GM18508 (cell line): ENCODE data around the gene GREM1.

Experiments used
- ATAC-seq: cut with Tn5 transposase; IDR thresholded peaks from one replicate; pipeline ENCODE4 v1.9.1; 2021; ENCODE audit warnings: moderate number of reproducible peaks; ENCODE audit not compliant: insufficient read depth, unreplicated experiment

The GREM1 gene

DNA sequence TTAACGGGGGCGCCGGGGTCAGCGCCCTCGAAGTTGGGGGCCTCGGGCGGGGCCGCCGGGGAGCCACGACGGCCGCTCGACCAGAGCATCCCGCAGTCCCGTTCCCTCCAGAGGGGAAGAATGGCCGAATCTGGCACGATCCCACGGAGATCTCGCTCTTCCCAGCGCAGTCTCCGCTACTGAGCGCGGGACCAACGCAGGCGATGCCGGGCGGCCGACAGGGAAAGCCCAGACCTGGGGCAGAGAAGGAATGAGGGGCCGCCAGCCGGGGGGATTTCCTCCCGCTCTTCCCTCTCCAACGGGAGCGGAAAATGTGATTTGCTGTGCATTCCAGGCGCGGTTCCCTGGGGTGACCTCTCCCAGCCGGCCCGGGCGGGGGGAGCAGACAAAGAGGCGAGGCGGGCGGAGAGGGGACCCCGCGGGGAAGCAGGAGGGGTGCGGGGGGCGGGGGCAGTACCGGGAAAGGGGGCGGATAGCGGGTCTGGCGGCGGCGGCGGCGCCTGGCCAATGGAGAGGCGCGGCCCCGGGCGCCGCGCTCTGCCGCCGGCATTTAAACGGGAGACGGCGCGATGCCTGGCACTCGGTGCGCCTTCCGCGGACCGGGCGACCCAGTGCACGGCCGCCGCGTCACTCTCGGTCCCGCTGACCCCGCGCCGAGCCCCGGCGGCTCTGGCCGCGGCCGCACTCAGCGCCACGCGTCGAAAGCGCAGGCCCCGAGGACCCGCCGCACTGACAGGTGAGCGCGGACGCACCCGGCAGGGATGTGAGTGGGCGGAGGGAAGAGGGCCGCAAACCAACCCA is at the start of gene GREM1:
TSS of gene GREM1 (plus strand) at position 579 of the 801 bp plus-strand sequence. CDS start 12,687 bp downstream, outside the sequence.
- ATAC-seq = no peak

DNA sequence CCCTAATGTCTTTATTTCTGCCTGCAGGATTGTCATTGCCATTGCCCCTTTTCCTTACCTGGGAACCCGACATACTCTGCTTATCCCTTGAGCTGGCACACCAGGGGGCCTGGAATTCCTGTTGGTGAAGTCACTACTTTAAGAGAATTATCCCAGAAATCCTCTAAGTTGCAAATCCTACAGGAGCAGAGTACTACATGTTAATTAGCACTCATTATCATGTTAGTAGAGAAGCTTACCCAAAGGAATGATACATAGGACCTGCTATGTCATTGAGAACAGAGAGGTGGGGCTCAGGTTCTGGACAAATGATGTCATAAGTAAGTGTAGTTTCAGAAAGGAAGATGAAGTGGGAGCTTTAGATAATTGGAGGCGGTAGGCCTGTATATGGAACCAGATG is 48.9 kb upstream of the GREM1 start:
- no peak for ATAC-seq

DNA sequence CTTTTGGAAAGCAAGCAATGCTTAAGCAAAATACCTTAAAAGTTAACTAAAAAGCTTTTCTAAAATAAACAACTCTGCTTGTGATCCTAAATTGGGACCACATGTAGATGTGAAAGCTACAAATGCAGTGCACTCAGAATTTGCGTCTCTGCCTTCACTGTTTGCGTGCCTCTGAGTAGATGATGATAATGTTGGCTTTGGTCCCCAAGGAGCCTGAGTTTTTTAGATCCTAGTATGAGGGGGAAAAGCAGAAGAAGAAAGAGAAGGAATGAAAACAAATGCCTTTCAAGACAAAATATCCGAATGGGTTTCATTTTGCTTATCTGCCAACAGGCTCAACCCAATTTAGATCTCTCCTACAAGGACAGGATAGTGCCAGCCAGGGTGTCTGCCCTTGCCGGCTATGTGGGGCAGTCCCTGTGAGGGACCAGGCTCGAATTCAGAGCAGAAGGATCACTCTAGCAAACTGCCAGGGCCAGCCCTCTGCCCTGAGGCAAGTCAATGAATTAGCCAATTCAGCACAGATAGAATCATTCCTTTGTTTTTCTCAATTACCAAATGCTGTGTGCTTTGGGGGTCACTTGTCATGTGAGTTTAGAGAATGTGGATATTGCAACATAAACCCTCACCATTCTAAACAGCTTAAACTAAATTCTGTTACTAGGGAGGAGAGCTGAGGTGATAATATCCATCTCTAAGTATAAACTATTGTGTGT is 47.8 kb upstream of the GREM1 start:
- no peak for ATAC-seq

DNA sequence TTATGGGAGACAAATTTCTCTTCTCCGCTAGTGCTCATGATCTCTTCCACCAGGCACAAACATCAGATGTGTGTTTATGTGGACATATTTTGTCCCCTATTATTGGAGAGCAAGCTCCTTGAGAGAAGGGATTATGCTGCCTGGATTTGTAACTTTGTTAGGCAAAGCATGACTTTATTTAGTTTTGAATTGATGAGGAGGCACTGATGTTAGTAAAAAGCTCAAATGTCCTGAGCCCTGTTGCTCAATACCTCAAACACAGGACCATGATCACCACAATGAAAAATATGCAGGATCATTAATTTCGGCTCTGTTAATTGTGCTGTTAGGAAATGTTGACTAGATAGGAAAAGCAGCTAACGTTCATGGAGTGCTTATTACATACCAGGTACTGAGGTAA is 47.2 kb upstream of the GREM1 start:
- no peak for ATAC-seq

DNA sequence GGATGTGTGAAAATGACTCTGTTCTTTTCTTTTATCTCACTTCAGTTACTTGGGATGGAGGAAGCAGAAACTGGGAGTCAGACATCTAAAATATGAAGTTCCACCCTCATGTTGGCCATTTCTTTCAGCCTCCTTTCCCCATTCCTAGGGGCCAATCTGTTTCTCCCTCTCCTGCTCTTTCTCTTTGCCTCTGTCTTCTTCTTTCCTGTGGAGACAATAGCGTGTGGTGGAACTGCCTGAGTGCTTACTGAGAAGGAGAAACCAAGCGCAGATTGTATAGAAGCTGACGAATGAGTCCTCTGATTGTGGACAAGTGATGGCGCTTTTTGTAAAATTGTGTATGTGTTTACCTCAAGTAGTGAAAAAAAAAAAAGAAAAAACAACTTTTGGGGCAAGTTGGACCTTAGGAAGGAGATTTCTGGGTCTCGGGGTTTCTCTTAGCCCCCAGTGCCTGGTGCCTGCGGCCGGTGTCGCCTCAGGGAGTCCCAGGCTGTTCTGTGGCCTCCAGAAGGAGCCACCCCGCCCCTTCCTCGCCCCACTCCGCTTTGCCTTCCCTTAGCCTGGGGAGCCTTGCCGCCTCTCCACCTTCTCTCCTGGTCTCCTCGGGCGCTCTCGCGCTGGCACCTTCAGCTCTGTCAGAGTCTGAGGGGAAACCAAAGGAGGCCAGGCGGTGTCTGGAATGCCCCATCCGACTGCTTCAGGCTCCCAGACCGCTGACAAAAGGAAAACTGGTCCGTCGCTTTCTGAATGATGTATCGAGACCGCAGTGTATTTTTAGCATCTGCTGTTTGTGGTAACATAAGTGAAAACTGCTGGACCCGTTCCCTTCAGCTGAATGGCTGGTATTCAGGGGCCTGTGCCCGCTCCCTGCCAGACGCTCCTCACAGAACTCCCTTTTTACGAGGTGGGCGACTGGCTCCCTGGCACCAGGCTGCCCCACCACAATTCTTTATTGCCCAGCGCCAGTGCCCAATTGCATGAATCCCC is 46.2 kb upstream of the GREM1 start:
- ATAC-seq = no peak

DNA sequence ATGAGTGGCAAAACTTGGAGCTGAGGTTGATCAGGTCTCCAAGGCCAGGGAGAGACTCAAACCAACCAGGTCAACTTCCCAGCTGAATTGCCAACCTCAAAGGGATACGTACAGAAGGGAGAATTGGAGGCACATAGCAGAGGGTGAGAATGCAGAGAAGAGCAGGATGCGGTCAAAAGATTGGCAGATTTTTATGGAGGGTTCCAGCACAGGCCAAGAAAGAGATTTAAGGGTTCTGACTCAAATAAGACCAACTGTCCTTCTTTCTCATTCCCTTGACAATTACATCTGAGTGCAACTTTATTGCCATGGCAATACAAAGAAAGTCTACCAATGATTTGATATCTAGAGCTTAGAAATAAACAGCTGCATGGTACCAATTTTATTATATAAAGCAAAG is 43.1 kb upstream of the GREM1 start:
- ATAC-seq = no peak

DNA sequence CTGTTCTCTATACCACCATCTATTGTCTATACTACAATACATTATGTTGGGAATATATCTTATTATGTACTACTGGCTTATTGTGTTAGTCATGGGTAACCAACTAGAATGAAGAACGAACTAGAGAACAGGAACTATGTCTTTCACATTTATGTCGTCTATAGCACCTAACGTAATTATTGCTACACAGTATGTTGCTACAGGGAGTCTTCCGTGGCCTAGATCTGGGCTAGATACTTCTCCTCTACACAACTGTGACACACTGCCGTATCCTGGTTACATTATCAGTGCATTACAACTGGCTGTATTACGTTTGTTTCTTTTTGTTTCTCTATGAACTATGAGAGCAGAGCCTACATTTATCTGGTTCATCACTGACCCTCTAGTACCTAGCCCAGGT is 42.3 kb upstream of the GREM1 start:
- no peak for ATAC-seq

DNA sequence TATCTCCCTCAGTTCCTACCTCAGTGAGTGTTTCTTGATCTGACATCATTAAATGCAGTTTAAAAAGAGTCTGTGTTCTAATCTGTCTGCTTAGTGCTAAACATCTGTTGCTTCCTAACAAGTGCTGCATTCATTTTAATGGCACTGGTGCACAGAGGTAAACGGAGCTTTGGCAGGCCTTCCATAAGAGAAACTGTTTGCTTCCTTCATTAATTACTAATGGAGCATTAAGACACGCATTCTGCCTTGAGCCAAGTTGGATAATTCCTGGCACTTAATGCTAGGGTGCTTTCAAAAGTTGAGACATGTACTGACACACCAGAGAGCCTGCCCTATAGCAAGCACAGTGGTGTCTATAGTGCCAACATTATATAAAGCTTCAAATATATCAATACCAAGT is 41.6 kb upstream of the GREM1 start:
- ATAC-seq = no peak

DNA sequence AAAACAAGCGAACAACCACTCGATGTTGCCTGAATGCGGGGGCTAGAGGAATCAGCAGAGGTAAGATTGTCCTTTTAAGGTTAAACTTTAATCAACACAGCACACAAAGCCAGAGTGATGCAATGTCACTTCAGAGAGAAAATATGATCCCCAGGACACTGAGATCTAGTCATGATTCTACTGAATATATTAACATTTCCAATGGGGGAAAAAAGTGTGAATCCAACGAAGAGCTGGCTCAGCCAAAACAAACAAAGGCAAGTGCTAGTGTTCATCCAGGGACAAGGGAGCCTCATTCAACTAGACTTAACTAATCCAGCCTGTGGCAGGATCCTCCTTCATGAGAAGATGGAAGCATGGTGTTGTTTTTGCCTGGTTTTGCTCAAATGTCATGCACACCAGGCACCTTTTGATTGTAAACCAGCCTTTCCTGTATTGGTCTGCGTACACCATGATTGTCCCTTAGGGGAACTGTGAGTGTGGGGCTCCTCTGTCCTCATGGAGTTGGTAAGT is 40.5 kb upstream of the GREM1 start:
- no peak for ATAC-seq

DNA sequence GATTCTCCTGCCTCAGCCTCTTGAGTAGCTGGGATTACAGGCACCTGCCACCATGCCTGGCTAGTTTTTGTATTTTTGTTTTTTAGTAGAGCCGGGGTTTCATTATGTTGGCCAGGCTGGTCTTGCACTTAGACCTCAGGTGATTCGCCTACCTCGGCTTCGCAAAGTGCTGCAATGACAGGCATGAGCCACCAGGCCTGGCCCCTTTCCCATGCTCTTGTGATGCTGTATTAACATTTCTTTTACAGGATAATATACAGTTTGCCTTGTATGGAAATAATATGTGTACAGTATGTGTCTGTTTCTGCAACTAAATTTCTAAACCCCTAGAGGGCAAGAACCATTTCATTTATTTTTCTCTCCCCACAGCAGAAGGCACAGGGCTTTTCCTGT is 38.5 kb upstream of the GREM1 start:
- ATAC-seq = no peak

DNA sequence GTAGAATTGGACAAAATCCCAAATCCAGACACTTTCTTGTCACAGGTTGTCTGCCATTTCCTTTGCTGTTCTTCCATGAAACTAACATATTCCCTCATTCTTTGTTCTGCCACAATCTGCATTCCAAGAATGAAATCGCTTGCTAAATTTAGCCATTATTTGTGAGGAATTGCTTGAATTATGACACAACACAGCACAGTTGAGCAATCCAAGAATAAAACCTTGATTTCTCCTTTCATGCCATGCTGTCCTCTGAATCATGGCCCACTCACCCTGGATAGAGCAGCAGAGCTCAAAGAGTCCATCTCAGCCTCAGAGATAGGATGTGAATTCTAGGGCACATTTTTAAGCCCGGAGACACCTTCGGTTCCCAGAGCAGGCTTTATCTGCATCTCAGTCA is 35.2 kb upstream of the GREM1 start:
- no peak for ATAC-seq

DNA sequence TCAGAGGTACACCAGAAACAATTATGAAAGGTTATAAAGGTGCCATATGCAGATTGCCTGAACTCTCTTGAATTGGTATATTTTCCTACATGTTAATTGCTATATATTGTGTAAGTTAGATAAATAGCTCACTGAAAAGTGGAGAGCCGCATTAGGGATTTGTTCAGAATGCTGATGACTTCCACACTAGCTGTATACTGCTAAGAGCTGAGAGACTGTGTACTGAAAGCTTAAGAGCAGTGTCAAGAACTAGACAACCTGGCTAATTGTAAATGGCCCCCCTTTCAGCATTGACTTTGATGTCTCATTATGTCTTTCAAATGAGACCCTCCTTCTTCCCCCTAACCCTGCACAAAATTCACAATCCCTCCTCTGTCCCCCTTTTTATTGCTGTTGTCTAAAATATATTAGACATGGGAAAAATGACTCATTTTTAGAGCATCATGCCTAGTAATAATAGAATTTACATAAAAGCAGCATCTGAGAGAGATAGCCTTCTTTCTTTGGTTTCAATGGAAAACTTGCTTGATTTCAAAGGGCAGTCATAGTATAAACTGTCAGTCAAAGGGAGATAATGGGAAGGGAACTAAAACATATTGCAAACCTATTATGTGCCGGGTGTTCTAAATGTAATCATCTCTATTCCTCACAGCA is 34.7 kb upstream of the GREM1 start:
- no peak for ATAC-seq

DNA sequence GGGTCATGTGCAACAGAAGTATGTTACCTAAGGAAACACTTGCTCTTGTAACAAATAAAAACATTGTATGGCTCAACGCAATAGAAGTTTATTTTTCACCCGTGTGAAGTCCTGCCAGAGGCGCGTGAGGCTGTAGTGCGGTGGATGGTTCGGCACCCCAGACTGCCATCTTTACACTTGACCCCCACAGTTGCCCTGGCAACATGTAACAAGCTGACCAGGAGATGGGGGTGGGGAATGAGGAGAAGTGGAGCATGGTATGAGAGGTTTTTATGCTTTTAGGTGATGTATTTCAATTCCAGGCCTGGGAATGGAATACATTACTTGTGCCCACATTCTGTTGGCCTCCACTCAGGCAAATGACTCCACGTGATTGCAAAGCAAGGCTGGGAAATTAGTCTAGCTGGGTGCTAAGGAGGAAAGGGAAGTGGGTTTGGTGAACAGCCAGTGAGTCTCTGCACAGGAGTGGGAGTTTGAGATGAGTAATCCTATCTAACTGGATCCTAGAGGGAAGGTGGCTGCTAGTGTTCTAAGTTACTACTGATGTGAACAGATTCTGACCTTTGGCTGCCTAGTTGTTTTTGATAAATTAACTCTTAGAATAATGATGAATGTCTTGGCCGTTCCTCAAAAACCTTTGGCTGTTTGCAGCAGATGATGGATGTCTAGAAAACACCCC is 33.8 kb upstream of the GREM1 start:
- ATAC-seq = no peak

DNA sequence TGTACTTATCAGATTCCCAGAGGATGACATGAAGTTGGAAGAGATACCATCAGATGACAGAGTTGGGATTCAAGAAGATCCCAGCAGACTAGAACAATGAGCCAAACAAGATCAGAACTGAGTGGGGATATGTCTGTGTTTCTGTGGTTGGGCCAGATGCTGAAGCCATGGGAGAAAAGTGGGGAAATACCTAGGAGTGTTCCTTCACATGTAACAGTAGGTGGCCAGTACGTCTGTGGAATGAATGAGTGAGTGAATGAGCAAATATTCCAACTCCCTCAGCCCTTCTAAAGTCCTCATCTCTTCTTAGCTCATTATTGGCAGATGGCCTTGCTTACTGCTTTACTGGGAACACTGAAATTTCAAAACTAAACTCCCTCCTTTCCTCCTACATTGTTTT is 32.2 kb upstream of the GREM1 start:
- no peak for ATAC-seq

DNA sequence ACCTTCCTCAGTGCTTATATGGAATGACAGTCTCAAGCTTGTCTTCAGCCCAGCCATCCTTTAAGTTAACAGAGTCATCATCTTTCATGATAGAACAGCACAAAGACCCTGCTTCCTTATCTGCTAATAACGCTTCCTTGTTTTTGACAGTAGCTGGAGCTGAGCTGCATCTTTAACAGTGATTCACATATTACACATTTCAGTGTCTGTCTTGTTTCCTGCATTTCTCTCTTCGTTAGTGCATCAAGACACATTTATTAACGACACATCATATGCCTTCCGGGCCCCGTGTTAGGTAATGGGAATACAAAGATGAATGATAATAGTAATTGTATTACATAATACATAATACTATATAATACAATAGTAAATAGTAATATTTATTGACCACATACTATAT is 30.2 kb upstream of the GREM1 start:
- ATAC-seq = no peak

DNA sequence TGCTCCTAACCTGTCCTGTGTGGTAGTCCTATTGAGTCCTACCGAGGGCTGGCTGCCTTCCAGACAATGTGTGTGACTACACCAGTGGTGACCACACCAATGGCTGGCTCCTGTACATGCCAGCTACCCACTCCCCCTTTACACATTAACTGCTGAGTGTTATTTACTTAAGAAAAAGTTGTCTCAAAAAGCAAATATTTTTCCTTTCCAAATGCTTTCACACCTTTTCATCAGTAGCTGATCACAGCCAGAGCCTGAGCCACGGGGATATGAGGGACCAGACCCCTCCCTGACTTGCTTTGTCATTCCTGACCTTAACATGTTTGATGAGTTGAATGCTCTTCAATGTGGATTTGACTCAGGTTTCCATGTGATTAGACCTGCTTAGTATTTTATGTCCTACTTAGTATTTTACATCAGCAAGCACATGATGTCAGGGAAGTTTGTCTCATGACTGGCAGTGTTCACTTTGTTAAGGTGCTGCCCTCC is 29.6 kb upstream of the GREM1 start:
- ATAC-seq = no peak

DNA sequence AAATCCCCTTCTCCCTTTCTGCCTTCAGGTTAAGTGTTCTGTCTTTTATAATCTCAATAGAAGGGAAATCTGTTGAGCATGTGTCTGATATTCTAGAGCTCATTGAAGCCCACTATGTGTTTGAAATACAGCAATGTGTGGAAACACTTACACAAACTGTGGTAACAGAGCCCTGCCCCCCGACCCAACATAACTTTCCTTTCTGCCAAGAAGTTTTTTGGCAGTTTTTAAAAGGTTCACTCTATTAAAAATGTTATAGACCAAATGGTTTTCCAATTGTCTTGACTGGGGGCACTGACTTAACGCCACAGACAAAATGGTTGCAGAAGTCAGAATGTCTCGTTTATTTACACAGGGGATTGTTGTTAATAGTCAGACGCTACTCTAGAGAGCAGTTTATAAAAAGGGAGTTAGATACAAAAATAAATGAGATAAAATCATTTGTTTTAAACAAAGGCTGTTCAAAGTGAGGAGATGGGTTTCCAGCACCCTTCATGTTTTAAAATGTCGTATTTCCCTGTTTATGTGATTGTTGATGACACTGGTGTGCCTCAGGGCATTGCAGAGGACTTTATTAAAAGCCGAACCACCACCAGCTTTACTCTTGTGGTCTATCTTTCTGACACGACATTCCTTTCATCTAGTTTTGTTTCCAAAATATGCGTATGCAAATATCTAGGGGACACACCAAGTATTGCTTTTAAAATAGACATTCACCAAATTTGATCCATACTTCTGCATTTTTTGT is 26.7 kb upstream of the GREM1 start:
- ATAC-seq = no peak

DNA sequence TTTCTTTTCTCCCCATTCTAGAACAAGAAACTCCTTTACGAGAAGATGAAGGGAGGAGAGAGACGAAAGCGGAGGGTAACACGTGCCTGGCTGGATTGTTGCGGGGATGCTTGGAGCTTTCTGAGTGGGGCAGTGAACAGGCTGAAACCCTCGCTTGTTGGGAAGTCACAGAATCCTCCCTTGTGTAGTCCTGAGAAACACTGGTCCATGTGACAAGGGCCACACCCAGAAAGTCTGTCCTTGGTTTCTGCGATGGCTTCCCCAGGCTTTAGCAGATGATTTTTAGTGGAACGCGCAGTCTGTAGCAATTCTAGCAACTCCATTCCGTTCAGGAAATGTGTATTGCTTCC is 26.1 kb upstream of the GREM1 start:
- no peak for ATAC-seq

DNA sequence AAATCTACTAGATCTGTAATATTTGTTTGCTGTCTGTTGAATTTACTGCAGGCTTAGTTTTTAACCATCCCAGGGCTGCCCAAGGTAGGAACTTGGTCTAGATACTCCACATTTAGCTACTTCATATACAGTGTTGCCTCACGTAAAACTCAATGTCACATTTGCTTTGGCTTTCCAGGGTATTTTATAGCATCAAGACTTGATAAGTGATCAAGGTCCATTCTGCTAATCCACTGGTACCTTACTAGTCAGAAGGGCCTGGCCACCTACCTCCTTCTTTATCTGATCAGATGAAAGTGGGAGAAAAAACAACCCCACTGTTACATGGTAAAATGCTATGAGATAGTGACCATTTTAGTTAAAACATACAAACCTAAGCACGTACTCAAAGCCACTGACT is 25.5 kb upstream of the GREM1 start:
- no peak for ATAC-seq
